ENCODE measurements around the gene TRIM74. TPM values are rescaled to one million over a fixed set of nuclear protein-coding genes. Genes with fewer than 3 reads are reported as not detected.
"Not testable (repeated sequence)": the region's sequence is repeated elsewhere in the genome, so short reads cannot be mapped to it uniquely, and the experiment has no call there.

The TRIM74 gene
- total RNA-seq, 1 experiment from 2014 or later, result 0.39 TPM

DNA sequence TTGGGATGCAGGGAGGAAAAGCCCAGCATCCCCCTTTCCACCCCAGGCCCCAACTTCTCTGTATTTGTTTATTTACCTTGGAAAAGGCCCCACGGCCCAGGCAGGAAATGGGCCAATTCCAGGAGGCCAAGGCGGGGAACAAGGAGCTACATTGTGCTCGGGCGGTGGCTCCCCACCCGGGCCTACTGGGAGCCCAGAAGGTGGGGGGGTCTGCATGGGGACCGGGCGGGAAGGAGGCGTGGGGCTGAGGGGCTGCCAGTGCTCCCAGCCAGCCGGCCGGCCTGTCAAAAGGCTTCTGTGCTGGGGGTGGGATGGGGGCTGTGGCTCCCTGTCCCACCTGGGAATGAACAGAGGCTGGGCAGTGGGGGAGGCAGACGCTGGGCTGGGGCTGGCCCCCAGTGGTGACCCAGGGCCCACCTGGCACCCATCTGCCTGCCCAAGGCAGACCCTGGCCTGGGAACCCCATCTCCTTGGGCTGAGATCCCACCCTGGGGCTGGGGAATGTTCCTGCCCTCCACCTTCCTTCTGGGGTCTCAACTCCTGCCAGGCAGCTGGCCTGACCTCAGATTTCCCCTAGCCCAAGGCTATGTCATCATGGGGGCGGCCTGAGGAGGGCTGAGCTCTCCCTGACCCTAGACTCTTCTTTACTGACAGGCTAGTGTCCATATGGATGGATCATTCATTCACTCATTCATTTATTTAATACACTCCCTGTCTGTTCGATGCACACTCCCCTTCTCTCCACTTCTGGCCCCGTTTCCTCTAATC is 21.1 kb upstream of the TRIM74 start:
- H3K9me3 Mint-ChIP-seq (ENCODE audit: unreplicated experiment); H3K27ac Mint-ChIP-seq (ENCODE audit: unreplicated experiment); H3K4me3 Mint-ChIP-seq (ENCODE audit: unreplicated experiment); BruUV-seq (replicated peaks); H3K4me1 ChIP-seq; H3K9me3 ChIP-seq; intact Hi-C loops (cut with micrococcal nuclease; ENCODE audit: unreplicated experiment); H3K36me3 Mint-ChIP-seq (ENCODE audit: insufficient read depth, unreplicated experiment); DNase-seq; H3K4me3 ChIP-seq (ENCODE audit: low read depth, low read length); H3K27me3 ChIP-seq (replicated peaks; ENCODE audit: control insufficient read depth, insufficient read depth, low read length); POLR2A ChIA-PET; CTCF ChIA-PET; H3K27me3 Mint-ChIP-seq (ENCODE audit: insufficient read depth, unreplicated experiment); H3K36me3 ChIP-seq (ENCODE audit: control insufficient read depth, insufficient read depth, low read length); H3K4me1 Mint-ChIP-seq (ENCODE audit: low read depth, unreplicated experiment): not testable (repeated sequence)

DNA sequence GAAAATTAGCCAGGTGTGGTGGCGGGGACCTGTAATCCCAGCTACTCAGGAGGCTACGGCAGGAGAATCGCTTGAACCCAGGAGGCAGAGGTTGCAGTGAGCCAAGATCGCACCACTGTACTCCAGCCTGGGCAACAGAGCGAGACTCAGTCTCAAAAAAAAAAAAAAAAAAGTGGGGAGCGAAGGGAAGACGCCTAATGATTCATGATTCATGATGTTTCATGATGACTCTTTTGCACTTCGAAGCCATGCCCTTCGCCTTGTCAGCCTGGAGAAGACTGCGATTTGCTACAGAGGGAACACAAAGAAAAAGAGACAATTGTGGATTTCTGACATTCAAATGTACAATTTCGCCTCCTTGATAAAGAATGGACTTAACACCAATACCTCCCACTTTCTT is 12.8 kb upstream of the TRIM74 start:
- H3K4me1 ChIP-seq; H3K4me3 Mint-ChIP-seq (ENCODE audit: unreplicated experiment); POLR2A ChIA-PET; CTCF ChIA-PET; H3K4me1 Mint-ChIP-seq (ENCODE audit: low read depth, unreplicated experiment); H3K9me3 Mint-ChIP-seq (ENCODE audit: unreplicated experiment); H3K27me3 ChIP-seq (replicated peaks; ENCODE audit: control insufficient read depth, insufficient read depth, low read length); intact Hi-C loops (cut with micrococcal nuclease; ENCODE audit: unreplicated experiment); BruUV-seq (replicated peaks); H3K9me3 ChIP-seq; H3K36me3 ChIP-seq (ENCODE audit: control insufficient read depth, insufficient read depth, low read length); H3K27me3 Mint-ChIP-seq (ENCODE audit: insufficient read depth, unreplicated experiment); H3K4me3 ChIP-seq (ENCODE audit: low read depth, low read length); H3K27ac Mint-ChIP-seq (ENCODE audit: unreplicated experiment); DNase-seq; H3K36me3 Mint-ChIP-seq (ENCODE audit: insufficient read depth, unreplicated experiment): not testable (repeated sequence)

DNA sequence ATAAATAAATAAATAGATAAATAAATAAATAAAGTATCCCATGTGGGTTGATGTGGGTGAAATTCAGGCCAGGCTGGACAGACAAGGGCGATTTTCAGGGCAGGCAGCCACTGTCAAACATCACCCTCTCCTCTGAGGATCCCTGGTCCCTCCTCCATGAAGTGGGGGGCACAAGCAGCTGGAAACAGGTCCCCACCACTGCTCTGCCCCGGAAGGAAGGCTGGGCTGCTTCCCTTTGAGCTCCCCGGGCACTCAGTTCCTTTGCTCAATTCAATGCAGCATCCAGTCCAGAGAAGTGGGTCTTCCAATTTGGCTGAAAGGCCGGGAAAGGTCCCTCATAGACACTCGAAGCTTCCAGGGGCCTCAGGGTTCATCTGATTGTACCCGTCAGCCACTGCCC is 11.1 kb upstream of the TRIM74 start:
- H3K4me1 ChIP-seq; H3K4me1 Mint-ChIP-seq (ENCODE audit: low read depth, unreplicated experiment); BruUV-seq (replicated peaks); intact Hi-C loops (cut with micrococcal nuclease; ENCODE audit: unreplicated experiment); H3K4me3 Mint-ChIP-seq (ENCODE audit: unreplicated experiment); H3K27ac Mint-ChIP-seq (ENCODE audit: unreplicated experiment); H3K9me3 ChIP-seq; DNase-seq; H3K27me3 Mint-ChIP-seq (ENCODE audit: insufficient read depth, unreplicated experiment); H3K27me3 ChIP-seq (replicated peaks; ENCODE audit: control insufficient read depth, insufficient read depth, low read length); CTCF ChIA-PET; POLR2A ChIA-PET; H3K9me3 Mint-ChIP-seq (ENCODE audit: unreplicated experiment); H3K4me3 ChIP-seq (ENCODE audit: low read depth, low read length); H3K36me3 ChIP-seq (ENCODE audit: control insufficient read depth, insufficient read depth, low read length); H3K36me3 Mint-ChIP-seq (ENCODE audit: insufficient read depth, unreplicated experiment): not testable (repeated sequence)

DNA sequence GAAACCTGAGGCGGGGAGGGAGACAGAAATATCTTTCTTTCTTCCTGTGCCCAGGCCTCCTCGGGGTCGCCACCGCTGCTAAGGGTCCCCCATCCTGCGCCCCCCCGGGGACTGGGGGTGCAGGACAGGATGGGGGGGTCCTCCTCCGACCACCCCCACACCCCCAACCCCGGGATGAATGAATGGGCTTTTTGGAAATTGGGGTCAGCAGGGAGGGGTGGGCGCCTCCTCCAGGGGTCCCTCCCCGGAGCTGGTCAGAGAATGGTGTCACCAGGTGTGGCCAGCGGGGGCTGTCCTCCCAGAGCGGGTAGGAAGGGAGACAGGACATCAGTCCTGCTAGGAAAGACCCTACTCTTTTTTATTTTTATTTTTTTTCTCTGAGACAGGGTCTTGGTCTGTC is 7.2 kb upstream of the TRIM74 start:
- CTCF ChIA-PET; POLR2A ChIA-PET; H3K27me3 Mint-ChIP-seq (ENCODE audit: insufficient read depth, unreplicated experiment); DNase-seq; BruUV-seq (replicated peaks); H3K27me3 ChIP-seq (replicated peaks; ENCODE audit: control insufficient read depth, insufficient read depth, low read length); H3K4me3 Mint-ChIP-seq (ENCODE audit: unreplicated experiment); H3K4me3 ChIP-seq (ENCODE audit: low read depth, low read length); H3K27ac Mint-ChIP-seq (ENCODE audit: unreplicated experiment); H3K36me3 ChIP-seq (ENCODE audit: control insufficient read depth, insufficient read depth, low read length); H3K9me3 ChIP-seq; H3K4me1 Mint-ChIP-seq (ENCODE audit: low read depth, unreplicated experiment); intact Hi-C loops (cut with micrococcal nuclease; ENCODE audit: unreplicated experiment); H3K36me3 Mint-ChIP-seq (ENCODE audit: insufficient read depth, unreplicated experiment); H3K9me3 Mint-ChIP-seq (ENCODE audit: unreplicated experiment); H3K4me1 ChIP-seq: not testable (repeated sequence)

DNA sequence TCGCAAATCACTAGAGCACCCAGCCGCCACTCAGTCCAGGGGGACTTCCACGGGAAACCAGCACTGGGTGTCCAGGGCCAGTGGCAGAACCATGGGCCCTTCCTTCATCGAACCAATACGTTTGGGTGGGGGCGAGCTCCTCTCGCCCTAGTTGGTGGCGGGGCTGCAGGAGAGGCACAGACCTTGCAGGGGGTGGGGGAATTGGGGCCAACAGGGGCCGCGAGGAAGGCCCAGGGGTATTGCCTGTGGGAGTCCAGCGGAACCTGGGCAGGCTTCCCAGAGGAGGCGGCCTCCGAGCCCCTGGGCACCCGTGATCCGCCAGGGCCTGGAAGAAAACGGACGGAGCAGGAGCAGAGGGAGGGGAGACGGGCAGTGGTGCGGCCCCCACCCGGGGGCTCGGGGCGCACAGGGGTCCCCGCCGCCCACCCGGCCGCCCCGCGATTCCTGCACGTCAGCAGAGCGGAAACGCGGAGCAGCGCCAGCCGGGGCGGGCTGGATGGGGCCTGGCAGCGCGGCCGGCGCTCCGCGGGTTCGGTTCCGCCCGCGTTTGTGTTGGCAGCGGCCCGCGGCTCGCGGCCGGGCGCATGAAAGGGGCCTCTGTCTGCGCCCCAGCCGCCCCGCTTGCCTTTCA is 6.5 kb upstream of the TRIM74 start:
- H3K4me1 ChIP-seq; H3K27ac Mint-ChIP-seq (ENCODE audit: unreplicated experiment); intact Hi-C loops (cut with micrococcal nuclease; ENCODE audit: unreplicated experiment); H3K27me3 ChIP-seq (replicated peaks; ENCODE audit: control insufficient read depth, insufficient read depth, low read length); CTCF ChIA-PET; H3K36me3 ChIP-seq (ENCODE audit: control insufficient read depth, insufficient read depth, low read length); H3K9me3 Mint-ChIP-seq (ENCODE audit: unreplicated experiment); H3K4me3 ChIP-seq (ENCODE audit: low read depth, low read length); H3K36me3 Mint-ChIP-seq (ENCODE audit: insufficient read depth, unreplicated experiment); BruUV-seq (replicated peaks); POLR2A ChIA-PET; H3K27me3 Mint-ChIP-seq (ENCODE audit: insufficient read depth, unreplicated experiment); H3K4me3 Mint-ChIP-seq (ENCODE audit: unreplicated experiment); H3K9me3 ChIP-seq; H3K4me1 Mint-ChIP-seq (ENCODE audit: low read depth, unreplicated experiment): not testable (repeated sequence)
- peak in 1 of 2 experiments; percentile 29 for DNase-seq

DNA sequence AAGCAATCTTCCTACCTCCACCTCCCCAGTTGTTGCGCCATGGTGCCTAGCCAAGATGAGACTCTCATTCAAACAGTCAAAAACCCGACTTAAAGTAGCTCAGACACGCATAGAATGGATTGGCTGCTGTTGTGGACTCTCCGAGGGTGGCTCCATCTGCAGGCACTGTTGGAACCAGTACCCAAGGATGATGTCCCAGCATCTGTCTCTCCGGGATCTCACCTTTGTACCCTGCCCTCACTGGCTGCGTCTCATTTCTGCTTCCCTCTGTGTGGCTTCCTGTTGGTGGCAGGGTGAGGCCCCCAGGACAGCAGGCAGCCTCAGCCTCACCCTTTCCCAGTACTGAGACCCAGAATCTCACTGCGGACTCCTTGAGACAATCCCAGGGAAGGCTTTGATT is 5.5 kb upstream of the TRIM74 start:
- H3K4me3 ChIP-seq (ENCODE audit: low read depth, low read length); POLR2A ChIA-PET; H3K27me3 Mint-ChIP-seq (ENCODE audit: insufficient read depth, unreplicated experiment); H3K27me3 ChIP-seq (replicated peaks; ENCODE audit: control insufficient read depth, insufficient read depth, low read length); H3K4me1 ChIP-seq; H3K9me3 Mint-ChIP-seq (ENCODE audit: unreplicated experiment); H3K36me3 ChIP-seq (ENCODE audit: control insufficient read depth, insufficient read depth, low read length); H3K36me3 Mint-ChIP-seq (ENCODE audit: insufficient read depth, unreplicated experiment); H3K27ac Mint-ChIP-seq (ENCODE audit: unreplicated experiment); H3K4me3 Mint-ChIP-seq (ENCODE audit: unreplicated experiment); H3K4me1 Mint-ChIP-seq (ENCODE audit: low read depth, unreplicated experiment); intact Hi-C loops (cut with micrococcal nuclease; ENCODE audit: unreplicated experiment); BruUV-seq (replicated peaks); H3K9me3 ChIP-seq; CTCF ChIA-PET: not testable (repeated sequence)
- peak in 1 of 2 experiments; percentile 16 for DNase-seq

DNA sequence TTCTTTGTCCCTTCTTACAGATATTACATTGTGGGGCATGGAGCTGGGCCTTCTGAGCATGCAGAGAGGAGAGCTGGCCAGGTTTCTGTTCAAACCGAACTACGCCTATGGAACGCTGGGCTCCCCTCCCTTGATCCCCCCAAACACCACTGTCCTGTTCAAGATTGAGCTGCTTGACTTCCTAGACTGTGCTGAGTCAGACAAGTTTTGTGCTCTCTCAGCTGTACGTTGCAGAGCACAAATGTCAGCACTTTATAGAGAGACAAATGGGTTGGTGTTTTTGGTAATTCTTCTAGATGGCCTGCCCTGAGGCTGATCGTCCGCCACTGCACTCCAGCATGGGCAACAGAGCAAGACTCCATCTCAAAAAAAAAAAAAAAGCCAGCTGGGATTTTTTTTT is 2.2 kb upstream of the TRIM74 start:
- H3K4me1 Mint-ChIP-seq (ENCODE audit: low read depth, unreplicated experiment); intact Hi-C loops (cut with micrococcal nuclease; ENCODE audit: unreplicated experiment); H3K27me3 ChIP-seq (replicated peaks; ENCODE audit: control insufficient read depth, insufficient read depth, low read length); H3K27ac Mint-ChIP-seq (ENCODE audit: unreplicated experiment); H3K9me3 Mint-ChIP-seq (ENCODE audit: unreplicated experiment); H3K9me3 ChIP-seq; DNase-seq; H3K36me3 ChIP-seq (ENCODE audit: control insufficient read depth, insufficient read depth, low read length); H3K27me3 Mint-ChIP-seq (ENCODE audit: insufficient read depth, unreplicated experiment); H3K36me3 Mint-ChIP-seq (ENCODE audit: insufficient read depth, unreplicated experiment); H3K4me3 Mint-ChIP-seq (ENCODE audit: unreplicated experiment); POLR2A ChIA-PET; BruUV-seq (replicated peaks); CTCF ChIA-PET; H3K4me3 ChIP-seq (ENCODE audit: low read depth, low read length); H3K4me1 ChIP-seq: not testable (repeated sequence)

All from Caco-2 (cell line).